Sigmoid colon (tissue), 7 donors: ENCODE data around the gene PGBD5. TPM values are rescaled to one million over a fixed set of nuclear protein-coding genes. Genes with fewer than 3 reads are reported as not detected.

Experiments used
- DNase-seq: peaks from one replicate; pipeline ENCODE4 v3.0.0-alpha.2; 2019
- H3K27ac ChIP-seq, 4 donors: fragments of 200-600 bp; sonication (generic); one replicate each; pipeline ENCODE4 v1.5.1; 2016 to 2019; ENCODE audit warnings: mild to moderate bottlenecking in 1 of 4
- H3K27me3 ChIP-seq, 3 donors: fragments of 200-600 bp; sonication (generic); one replicate each; pipeline ENCODE4 v1.5.1; 2019; ENCODE audit warnings: mild to moderate bottlenecking in 1 of 3
- H3K36me3 ChIP-seq, 4 donors: fragments of 200-600 bp; sonication (generic); one replicate each; pipeline ENCODE4 v1.5.1; 2016 to 2019
- H3K4me1 ChIP-seq, 4 donors: fragments of 200-600 bp; sonication (generic); one replicate each; pipeline ENCODE4 v1.5.1; 2017 to 2019
- H3K4me3 ChIP-seq, 4 donors: fragments of 200-600 bp; sonication (generic); one replicate each; pipeline ENCODE4 v1.5.1; 2017 to 2019; ENCODE audit warnings: mild to moderate bottlenecking in 2 of 4, moderate library complexity in 1 of 4
- H3K9me3 ChIP-seq, 4 donors: fragments of 200-600 bp in 3 of 4; sonication (generic) in 3 of 4; one replicate each; pipeline versions ENCODE4 v1.5.1 to v1.6.1; 2013 to 2019
- CTCF ChIP-seq, 4 experiments: fragments of 450-650 bp in 3 of 4; fragments of 200-600 bp in 1 of 4; IDR thresholded peaks; one replicate each; pipeline ENCODE4 v1.5.1; 2016 to 2019; ENCODE audit warnings: antibody characterized with exemption in 4 of 4, mild to moderate bottlenecking in 3 of 4, moderate library complexity in 2 of 4
- EP300 ChIP-seq, 4 donors: sonication (generic); formaldehyde crosslinking; IDR thresholded peaks; one replicate each; pipeline ENCODE4 v1.6.1; 2017; ENCODE audit warnings: antibody characterized with exemption in 4 of 4
- POLR2A ChIP-seq, 2 donors: fragments of 450-650 bp; IDR thresholded peaks; one replicate each; pipeline ENCODE4 v1.6.1; 2016; ENCODE audit warnings: antibody characterized with exemption in 2 of 2, mild to moderate bottlenecking in 2 of 2, moderate library complexity in 2 of 2
- POLR2AphosphoS5 ChIP-seq, 4 donors: sonication (generic); formaldehyde crosslinking; IDR thresholded peaks; one replicate each; pipeline ENCODE4 v1.6.1; 2017; ENCODE audit warnings: antibody characterized with exemption in 4 of 4
- WGBS, 2 donors: extraction: QIAGEN DNeasy Blood & Tissue Kit; methylation state at CpG; one replicate each; pipeline ENCODE4 v1.1.7; 2013; 5-methylcytosine and 5-hydroxymethylcytosine counted together
- intact Hi-C: fragments of 100-400 bp; cut with DNase I; formaldehyde crosslinking; loops from one replicate; pipeline ENCODE4 v1.15.1; 2023
- polyA plus RNA-seq, 3 donors: library from polyadenylated mRNA; stranded (reverse); fragments of 200-250 nt; gene quantifications; one replicate each; pipeline ENCODE4 v1.2.3, GENCODE V29; 2013
- total RNA-seq, 4 donors: library from RNA; depleted of rRNA; stranded (reverse); fragments of >200 nt; gene quantifications; one replicate each; pipeline ENCODE4 v1.1.0, GENCODE V29; 2016
- donor health status: healthy with polysubstance abuse.
- donor health status: Bipolar disorder and iron deficiency.
- donor health status: healthy.

The PGBD5 gene
- total and polyA plus RNA-seq, 7 donors, result under 0.01 to 1.9 (median 1.1) TPM

GRCh38 chr1:230342699-230343098, 83.4 kb downstream of the PGBD5 start:
- H3K4me3 ChIP-seq, result no peak overlapping the region
- TF ChIP-seq POLR2AphosphoS5 (IDR thresholded peaks at IDR 0.05) (no peak), EP300 (IDR thresholded peaks at IDR 0.05) (no peak)
- intact Hi-C loops, result no loop called here

GRCh38 chr1:230342019-230342418, 84.1 kb downstream of the PGBD5 start:
- WGBS, 2 donors, result 57 to 63% methylated on average over 3 of the region's 3 CpGs

More at GRCh38 chr1:230342699-230343098, 83.4 kb downstream of the PGBD5 start:
- no peak overlapping the region for H3K27ac ChIP-seq
- DNase-seq, result no peak
- no peaks in the 10 kb centered on the region for H3K9me3 ChIP-seq
- H3K27me3 ChIP-seq, result no peaks in the 10 kb centered on the region
- H3K36me3 ChIP-seq, result no peaks in the 10 kb centered on the region
- whole genome bisulfite sequencing, 2 donors, result 89 to 92% methylated on average over 2 of the region's 2 CpGs
- no peaks in the 10 kb centered on the region for H3K4me1 ChIP-seq

DNA sequence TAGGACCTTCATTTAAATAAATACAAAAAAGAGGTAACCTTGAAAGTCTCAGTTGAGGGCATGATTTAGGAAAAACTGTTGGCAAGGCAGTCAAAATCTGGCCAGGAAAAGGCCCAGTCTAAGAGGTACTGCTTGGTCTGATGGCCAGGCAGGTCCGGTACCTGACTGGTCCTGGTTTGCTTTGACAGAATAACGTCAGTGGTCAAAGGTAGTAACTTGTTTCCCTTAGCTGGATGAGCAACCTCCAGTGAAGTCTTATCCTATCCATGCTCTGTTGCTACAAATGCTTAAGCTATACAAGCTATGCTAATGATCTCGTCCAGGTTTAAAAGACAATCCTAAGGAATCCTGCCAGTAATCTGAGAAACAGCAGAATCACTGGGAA, 85.0 kb downstream of the PGBD5 start:
- Histone ChIP-seq H3K36me3 (no peaks in the 10 kb centered on the region), H3K4me1 (no peaks in the 10 kb centered on the region)

More at GRCh38 chr1:230342019-230342418, 84.1 kb downstream of the PGBD5 start:
- no peaks in the 10 kb centered on the region for H3K9me3 ChIP-seq
- no peaks in the 10 kb centered on the region for H3K27me3 ChIP-seq
- no peak for DNase-seq
- intact Hi-C loops, result no loop called here
- no peak overlapping the region for H3K4me3 ChIP-seq
- H3K4me1 ChIP-seq, result no peaks in the 10 kb centered on the region
- TF ChIP-seq POLR2A (IDR thresholded peaks at IDR 0.05), result no peak
- TF ChIP-seq EP300 (IDR thresholded peaks at IDR 0.05), result no peak
- no peak for TF ChIP-seq POLR2AphosphoS5 (IDR thresholded peaks at IDR 0.05)
- no peak for TF ChIP-seq CTCF (IDR thresholded peaks at IDR 0.05)
- H3K36me3 ChIP-seq, result no peaks in the 10 kb centered on the region
- H3K27ac ChIP-seq, result no peak overlapping the region

DNA sequence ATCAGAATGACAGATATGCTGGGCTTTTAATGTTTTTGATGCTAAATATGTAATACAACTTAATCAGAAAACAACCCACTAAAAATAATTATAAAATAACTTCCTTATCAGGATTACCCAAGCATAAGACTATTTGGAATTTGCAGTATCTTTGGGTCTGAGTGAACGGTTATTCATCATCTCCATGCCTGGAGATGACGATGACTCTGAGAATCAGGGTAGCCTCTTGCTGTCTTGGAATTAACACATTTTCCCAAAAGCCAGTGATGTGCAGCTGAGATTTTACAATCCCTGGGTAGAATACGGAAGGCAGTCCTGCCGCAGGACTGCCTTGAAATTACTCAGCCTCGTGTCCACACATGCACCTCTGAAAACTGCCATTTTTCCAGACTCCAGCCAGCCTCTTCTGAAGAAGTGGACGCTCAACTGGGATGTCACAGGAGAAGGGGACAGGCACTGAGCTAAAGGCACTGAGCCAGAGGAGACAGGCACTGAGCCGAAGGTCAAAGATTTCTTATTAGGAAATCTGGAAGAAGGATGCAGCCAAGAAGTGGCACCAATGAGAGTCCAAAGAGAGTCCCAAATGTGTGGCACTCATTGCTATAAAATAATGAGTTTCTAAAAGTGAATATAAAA, 85.5 kb downstream of the PGBD5 start:
- Histone ChIP-seq H3K27me3 (no peaks in the 10 kb centered on the region), H3K4me3 (no peak overlapping the region), H3K4me1 (no peaks in the 10 kb centered on the region), H3K27ac (no peak overlapping the region), H3K36me3 (no peaks in the 10 kb centered on the region), H3K9me3 (no peaks in the 10 kb centered on the region)
- DNase-seq, result no peak
- TF ChIP-seq POLR2AphosphoS5 (IDR thresholded peaks at IDR 0.05) (no peak), CTCF (IDR thresholded peaks at IDR 0.05) (no peak), POLR2A (IDR thresholded peaks at IDR 0.05) (no peak), EP300 (IDR thresholded peaks at IDR 0.05) (no peak)
- intact Hi-C loops, result no loop called here
- 91 to 93% methylated on average over 7 of the region's 7 CpGs for WGBS, 2 donors

More for the DNA sequence above, 85.0 kb downstream of the PGBD5 start:
- 60 to 68% methylated on average over 3 of the region's 3 CpGs for WGBS, 2 donors
- Histone ChIP-seq H3K27ac (no peak overlapping the region), H3K9me3 (no peaks in the 10 kb centered on the region), H3K4me3 (no peak overlapping the region), H3K27me3 (no peaks in the 10 kb centered on the region)
- intact Hi-C loops, result no loop called here
- no peak for DNase-seq
- TF ChIP-seq EP300 (IDR thresholded peaks at IDR 0.05), result no peak

DNA sequence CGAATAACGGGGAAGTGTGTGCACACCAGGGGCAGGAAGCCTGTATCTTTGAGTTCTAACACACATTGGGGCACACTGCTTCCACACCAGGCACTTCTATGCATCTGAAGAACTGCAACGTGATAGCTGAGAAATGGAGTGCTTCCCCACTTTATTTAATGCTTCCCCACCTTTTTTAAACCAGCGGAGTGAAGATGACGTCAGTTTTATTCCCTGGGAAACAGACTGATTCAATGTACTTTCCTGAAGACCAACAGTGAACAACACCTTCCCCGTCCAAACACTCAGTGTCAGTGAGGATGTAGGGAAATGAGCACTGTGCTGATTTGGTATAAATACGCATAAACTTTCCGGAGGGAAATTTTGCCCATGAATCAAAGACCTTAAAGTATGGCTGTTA, 87.1 kb downstream of the PGBD5 start:
- intact Hi-C loops, result no loop called here
- WGBS, 2 donors, result 85 to 90% methylated on average over 8 of the region's 8 CpGs
- Histone ChIP-seq H3K27me3 (no peaks in the 10 kb centered on the region), H3K4me3 (no peak overlapping the region), H3K9me3 (no peaks in the 10 kb centered on the region), H3K27ac (no peak overlapping the region), H3K4me1 (peaks cover 0 to 5% (median 0%) of the 10 kb centered on the region in 4 donors), H3K36me3 (no peaks in the 10 kb centered on the region)
- TF ChIP-seq POLR2AphosphoS5 (IDR thresholded peaks at IDR 0.05), result no peak
- no peak for TF ChIP-seq CTCF (IDR thresholded peaks at IDR 0.05)
- TF ChIP-seq POLR2A (IDR thresholded peaks at IDR 0.05), result no peak
- TF ChIP-seq EP300 (IDR thresholded peaks at IDR 0.05), result no peak
- DNase-seq, result no peak

- no peak overlapping the region for H3K27ac ChIP-seq
Measured at GRCh38 chr1:230337266-230337665, 88.9 kb downstream of the PGBD5 start.

More at GRCh38 chr1:230337266-230337665, 88.9 kb downstream of the PGBD5 start:
- no peaks in the 10 kb centered on the region for H3K27me3 ChIP-seq
- H3K36me3 ChIP-seq, result no peaks in the 10 kb centered on the region
- no peak for DNase-seq
- H3K4me1 ChIP-seq, result peaks cover 0 to 10% (median 0%) of the 10 kb centered on the region in 4 donors
- H3K4me3 ChIP-seq, result no peak overlapping the region
- WGBS, 2 donors, result 89 to 93% methylated on average over 5 of the region's 5 CpGs
- intact Hi-C loops, result no loop called here
- TF ChIP-seq POLR2A (IDR thresholded peaks at IDR 0.05), result no peak
- TF ChIP-seq EP300 (IDR thresholded peaks at IDR 0.05), result no peak
- TF ChIP-seq POLR2AphosphoS5 (IDR thresholded peaks at IDR 0.05), result no peak
- TF ChIP-seq CTCF (IDR thresholded peaks at IDR 0.05), result no peak
- no peaks in the 10 kb centered on the region for H3K9me3 ChIP-seq
